NCI-H460 (cell line): Measurements from ENCODE around the gene ZNF799. TPM values are rescaled to one million over a fixed set of nuclear protein-coding genes. Genes with fewer than 3 reads are reported as not detected.
"Not testable (repeated sequence)": the region's sequence is repeated elsewhere in the genome, so short reads cannot be mapped to it uniquely, and the experiment has no call there.

ENCODE experiments used
- DNase-seq: peaks from one replicate; pipeline ENCODE4 v3.0.0-alpha.2; 2016; ENCODE audit warnings: low read depth; ENCODE audit errors: extremely low read depth
- polyA plus RNA-seq: library from polyadenylated mRNA; depleted of rRNA; stranded (reverse); fragments of >200 nt; gene quantifications from 2 replicates; pipeline ENCODE4 v1.2.3, GENCODE V29; 2014; cell fraction: nucleus; rRNA removed
- total RNA-seq: library from RNA; depleted of rRNA; stranded (reverse); fragments of >200 nt; shearing (Covaris generic); gene quantifications from 2 replicates; pipeline ENCODE4 v1.2.3, GENCODE V29; 2014; rRNA removed

Gene ZNF799
- total RNA-seq = 1.6 and 2.5 TPM in 2 replicates
- polyA plus RNA-seq = 2.3 and 2.5 TPM in 2 replicates

DNA sequence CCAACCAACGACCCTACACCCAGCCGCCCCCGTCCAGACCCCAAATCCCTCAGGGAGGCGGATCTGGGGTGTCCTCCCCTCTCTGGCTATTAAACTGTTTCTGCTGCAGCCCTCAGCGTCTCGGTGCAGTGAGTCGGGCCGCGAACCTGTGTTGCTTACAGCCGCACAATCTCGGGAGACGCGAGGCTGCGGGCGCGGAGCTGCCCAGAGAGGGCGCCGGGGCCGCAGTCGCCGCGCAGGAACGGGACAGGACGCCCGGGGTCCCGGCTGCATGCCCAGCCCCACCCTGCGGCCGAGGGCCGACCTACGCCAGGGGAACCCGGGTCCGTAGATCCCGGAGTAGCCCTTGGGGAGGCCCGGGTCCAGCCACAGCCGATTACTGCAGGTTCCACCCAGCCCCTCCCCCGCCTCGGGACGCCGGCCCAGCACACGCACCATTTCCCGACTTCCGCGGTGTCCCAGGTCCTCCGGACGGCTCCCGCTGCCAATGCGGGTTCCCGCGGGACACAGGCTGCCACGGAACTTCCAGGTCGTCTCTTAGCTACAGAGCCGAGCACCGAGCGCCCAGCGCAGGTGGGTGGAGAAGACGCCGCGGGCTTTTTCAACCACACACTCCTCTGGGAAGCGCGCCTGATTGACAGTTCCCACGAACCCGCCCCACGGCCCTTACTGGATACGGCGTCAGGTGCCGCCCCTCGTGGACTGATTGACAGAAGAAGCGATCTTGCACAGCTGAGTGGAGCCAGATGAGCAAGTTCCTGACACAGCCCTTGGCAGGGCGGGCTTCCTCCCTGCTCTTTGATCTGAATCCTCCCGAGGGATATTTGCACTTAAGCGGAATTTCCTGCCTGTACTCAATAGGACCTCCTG is at the start of gene ZNF799:
Gene ZNF799, minus strand, starts transcription at position 639 of the 870 bp plus-strand sequence. Its CDS starts 201 bp downstream, at position 438.
- DNase-seq = peak; percentile 87

DNA sequence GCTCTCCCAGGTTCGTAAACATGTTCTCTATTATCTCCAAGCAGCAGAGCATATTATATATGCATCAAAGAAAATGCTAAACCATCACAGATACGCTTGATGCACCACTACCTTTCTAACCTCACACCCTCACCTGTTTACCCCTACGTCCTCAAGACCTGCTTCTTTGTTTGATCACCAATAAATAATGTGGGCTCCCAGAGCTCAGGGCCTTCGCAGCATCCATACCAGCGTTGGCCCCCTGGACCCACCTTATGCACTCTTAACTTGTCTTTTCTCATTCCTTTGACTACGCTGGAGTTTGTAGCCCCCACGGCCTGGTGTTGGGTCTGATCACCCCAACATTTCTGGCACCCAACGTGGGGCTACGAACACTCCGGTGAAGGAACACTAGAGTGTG is 49.8 kb upstream of the ZNF799 start:
- DNase-seq = no peak

DNA sequence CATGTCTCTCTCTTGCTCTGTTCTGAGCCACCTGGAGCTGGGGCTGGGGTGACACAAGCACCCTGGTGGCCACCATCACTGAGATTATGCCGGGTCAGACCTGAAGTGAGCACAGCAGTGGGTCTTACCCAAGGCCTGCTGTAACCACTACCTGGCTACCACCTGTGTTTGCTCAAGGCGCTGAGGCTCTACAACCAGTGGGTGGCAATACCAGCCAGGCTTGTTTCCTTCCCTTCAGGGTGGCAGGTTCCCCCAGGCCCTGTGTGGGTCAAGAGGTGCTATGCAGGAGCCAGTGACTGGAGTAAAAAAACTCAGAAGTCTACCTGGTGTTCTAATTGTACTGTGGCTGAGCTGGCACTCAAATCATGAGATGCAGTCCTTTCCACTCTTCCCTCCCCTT is 47.7 kb upstream of the ZNF799 start:
- DNase-seq = no peak

DNA sequence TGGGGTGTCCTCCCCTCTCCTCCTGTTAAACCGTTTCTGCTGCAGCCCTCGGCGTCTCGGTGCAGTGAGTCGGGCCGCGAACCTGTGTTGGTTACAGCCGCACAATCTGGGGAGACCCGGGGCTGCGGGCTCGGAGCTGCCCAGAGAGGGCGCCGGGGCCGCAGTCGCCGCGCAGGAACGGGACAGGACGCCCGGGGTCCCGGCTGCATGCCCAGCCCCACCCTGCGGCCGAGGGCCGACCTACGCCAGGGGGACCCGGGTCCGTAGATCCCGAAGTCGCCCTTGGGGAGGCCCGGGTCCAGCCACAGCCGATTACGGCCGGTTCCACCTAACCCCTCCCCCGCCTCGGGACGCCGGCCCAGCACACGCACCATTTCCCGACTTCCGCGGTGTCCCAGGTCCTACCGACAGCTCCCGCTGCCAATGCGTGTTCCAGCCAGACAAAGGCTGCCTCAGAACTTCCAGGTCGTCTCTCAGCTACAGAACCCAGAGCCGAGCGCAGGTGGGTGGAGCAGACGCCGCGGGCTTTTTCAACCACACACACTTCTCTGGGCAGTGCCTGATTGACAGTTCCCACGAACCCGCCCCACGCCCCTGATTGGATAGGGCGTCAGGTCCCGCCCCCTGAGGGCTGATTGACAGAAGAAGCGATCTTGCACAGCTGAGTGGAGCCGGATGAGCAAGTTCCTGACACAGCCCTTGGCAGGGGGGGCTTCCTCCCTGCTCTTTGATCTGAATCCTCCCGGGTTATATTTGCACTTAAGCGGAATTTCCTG is 39.7 kb upstream of the ZNF799 start, which contains the start of gene ZNF443:
Gene ZNF443, minus strand, starts transcription at position 481 of the 776 bp plus-strand sequence. Its CDS starts 107 bp downstream, at position 374.
- peak; percentile 92 for DNase-seq

DNA sequence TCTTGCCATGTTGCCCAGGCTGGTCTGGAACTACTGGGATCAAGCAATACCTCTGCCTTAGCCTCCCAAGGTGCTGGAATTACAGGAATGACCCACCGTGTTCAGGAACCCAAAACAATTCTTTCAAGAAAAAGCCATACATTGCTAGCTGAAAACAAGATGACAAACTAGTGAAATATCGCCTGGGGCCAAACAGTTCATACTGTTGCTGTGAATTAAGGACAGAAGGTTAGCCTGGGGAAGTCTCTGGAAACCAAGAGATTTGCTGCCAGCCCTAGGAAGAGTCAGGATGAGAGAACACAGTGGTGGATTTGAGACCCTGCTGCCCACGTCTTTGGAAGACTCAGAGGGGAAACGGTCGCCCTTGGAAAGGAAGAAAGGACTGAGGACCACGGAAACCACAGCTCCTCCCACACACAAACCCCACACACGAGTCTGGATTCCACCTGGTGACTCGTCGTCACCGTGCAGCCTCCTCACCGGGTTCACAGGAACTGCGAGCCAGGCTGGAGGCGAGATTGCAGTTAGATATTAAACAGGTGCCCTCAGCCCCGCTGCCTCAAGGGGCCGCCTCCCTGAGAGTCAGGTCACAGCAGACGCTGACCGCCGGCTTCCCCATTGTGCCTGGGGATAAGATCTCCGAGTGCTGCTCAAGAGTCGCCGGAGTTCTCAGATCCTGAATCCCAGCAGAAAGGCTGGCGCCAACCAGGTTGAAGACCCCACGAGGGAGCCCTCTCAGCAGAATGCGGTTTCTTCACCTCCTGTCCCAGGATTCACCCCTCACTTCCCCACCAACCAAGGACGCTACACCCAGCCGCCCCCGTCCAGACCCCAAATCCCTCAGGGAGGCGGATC is 38.8 kb upstream of the ZNF799 start:
- not testable (repeated sequence) for DNase-seq

DNA sequence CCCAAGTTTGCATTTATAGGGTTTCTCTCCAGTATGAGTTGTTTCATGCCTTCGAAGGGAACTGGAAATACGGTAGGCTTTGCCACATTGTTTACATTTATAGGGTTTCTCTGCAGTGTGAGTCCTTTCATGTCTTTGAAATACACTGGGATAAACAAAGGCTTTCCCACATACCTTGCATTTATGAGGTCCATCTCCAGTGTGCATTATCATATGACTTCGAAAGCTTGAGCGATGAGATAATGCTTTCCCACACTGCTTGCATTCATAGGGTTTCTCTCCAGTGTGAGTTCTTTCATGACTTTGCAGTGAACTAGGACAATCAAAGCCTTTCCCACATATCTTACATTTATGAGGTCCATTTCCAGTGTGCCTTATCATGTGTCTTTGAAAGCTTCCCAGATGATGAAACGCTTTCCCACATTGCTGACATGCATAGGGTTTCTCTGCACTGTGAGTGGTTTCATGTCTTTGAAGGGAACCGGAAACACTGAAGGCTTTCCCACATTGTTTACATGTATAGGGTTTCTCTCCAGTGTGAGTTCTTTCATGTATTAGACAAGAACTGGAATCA is 29.7 kb upstream of the ZNF799 start:
- DNase-seq = not testable (repeated sequence)

DNA sequence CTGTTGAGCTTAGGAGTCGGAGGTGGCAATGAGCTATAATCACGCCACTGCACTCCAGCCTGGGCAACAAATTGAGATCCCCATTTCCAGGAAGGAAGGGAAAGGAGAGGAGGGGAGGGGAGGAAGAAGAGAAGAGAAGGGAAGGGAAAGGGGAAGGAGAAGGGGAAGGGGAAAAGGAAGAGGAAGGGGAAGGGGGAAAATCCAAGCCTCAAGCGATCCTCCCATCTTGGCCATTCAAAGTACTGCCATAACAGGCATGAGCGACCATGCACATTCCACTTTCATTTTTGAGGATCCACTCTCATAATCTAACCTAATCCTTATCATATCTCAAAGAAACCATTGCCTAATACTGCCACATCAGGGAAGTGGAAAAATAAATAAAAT is 24.8 kb upstream of the ZNF799 start:
- no peak for DNase-seq

DNA sequence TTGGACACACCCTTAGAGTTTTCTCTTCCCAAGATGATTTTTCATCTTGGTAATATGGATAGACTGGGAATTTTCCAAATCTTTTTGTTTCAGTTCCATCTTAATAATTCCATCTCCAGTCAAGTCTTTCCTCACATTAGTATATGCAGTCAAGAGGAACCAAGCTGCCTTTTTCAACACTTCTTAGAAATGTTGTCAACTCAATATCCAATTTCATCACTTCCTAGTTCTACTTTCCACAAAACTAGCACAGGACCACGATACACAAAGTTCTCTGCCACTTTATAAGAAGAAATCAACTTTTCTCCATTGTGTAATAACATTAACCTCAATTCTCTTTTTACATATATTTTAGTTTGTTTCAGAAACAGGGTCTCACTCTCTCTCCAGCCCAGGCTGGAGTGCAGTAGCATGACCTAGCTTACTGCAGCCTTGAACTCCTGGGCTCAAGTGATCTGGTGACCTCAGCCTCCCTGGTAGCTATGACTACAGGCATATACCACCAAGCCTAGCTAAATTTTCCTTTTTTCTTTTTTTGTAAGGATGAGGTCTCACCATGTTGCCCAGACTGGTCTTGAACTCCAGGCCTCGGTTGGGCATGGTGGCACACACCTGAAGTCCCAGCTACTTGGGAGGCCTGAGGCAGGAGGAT is 24.3 kb upstream of the ZNF799 start:
- no peak for DNase-seq

DNA sequence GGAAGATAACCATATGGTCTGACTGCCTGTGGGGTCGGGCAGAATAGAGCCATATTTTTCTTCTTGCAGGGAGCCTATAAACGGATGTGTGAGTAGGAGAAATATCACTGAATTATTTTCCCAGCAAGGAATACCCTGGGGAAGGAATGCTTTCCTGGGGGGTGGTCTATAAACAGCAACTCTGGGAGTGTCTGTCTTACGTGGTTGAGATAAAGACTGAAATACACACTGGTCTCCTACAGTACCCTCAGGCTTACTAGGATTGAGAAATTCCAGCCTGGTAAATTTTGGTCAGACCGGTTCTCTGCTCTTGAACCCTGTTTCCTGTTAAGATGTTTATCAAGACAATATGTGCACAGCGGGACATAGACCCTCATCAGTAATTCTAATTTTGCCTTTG is 16.2 kb upstream of the ZNF799 start:
- not testable (repeated sequence) for DNase-seq

DNA sequence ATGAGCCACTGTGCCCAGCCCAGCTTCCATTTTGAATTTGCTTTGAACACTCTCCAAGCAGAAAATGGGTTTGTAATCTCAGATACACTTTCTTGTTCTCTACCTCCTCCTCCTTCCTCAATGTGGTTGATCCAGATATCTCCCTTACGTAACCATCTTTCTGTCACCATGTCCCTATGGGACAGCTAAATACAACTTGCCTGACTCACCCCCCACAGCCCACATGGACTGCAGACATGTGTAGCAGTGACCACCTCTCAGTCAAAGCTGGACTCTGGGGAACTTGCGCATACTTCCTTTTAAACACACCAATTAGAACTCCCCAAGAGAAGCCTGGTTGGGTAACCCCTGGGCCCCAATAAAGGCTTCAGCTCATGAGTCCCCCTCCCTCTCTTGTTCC is 10.8 kb upstream of the ZNF799 start:
- no peak for DNase-seq

DNA sequence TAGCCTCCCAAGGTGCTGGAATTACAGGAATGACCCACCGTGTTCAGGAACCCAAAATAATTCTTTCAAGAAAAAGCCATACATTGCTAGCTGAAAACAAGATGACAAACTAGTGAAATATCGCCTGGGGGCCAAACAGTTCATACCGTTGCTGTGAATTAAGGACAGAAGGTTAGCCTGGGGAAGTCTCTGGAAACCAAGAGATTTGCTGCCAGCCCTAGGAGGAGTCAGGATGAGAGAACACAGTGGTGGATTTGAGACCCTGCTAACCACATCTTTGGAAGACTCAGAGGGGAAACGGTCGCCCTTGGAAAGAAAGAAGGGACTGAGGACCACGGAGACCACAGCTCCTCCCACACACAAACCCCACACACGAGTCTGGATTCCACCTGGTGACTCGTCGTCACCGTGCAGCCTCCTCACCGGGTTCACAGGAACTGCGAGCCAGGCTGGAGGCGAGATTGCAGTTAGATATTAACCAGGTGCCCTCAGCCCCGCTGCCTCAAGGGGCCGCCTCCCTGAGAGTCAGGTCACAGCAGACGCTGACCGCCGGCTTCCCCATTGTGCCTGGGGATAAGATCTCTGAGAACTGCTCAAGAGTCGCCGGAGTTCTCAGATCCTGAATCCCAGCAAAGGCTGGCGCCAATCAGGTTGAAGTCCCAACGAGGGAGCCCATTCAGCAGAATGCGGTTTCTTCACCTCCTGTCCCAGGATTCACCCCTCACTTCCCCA is 1.0 kb downstream of the ZNF799 start:
- not testable (repeated sequence) for DNase-seq

DNA sequence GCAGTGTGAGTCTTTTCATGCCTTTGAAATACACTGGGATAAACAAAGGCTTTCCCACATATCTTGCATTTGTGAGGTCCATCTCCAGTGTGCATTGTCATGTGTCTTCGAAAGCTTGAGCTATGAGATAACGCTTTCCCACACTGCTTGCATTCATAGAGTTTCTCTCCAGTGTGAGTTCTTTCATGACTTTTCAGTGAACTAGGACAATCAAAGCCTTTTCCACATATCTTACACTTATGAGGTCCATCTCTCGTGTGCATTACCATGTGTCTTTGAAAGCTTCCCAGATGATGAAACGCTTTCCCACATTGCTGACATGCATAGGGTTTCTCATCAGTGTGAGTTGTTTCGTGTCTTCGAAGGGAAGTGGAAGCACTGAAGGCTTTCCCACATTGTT is 9.9 kb downstream of the ZNF799 start:
- DNase-seq = not testable (repeated sequence)

DNA sequence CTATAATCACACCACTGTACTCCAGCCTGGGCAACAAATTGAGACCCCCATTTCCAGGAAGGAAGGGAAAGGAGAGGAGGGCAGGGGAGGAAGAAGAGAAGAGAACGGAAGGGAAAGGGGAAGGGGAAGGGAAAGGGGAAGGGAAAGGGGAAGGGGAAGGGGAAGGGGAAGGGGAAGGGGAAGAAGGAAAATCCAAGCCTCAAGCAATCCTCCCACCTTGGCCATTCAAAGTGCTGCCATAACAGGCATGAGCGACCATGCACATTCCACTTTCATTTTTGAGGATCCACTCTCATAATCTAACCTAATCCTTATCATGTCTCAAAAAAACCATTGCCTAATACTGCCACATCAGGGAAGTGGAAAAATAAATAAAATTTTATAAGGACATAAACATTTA is 14.7 kb downstream of the ZNF799 start:
- DNase-seq = not testable (repeated sequence)

DNA sequence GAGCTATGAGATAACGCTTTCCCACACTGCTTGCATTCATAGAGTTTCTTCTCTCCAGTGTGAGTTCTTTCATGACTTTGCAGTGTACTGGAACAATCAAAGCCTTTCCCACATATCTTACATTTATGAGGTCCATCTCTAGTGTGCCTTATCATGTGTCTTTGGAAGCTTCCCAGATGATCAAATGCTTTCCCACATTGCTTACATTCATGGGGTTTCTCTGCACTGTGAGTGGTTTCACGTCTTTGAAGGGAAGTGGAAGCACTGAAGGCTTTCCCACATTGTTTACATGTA is 20.7 kb downstream of the ZNF799 start:
- DNase-seq = no peak

DNA sequence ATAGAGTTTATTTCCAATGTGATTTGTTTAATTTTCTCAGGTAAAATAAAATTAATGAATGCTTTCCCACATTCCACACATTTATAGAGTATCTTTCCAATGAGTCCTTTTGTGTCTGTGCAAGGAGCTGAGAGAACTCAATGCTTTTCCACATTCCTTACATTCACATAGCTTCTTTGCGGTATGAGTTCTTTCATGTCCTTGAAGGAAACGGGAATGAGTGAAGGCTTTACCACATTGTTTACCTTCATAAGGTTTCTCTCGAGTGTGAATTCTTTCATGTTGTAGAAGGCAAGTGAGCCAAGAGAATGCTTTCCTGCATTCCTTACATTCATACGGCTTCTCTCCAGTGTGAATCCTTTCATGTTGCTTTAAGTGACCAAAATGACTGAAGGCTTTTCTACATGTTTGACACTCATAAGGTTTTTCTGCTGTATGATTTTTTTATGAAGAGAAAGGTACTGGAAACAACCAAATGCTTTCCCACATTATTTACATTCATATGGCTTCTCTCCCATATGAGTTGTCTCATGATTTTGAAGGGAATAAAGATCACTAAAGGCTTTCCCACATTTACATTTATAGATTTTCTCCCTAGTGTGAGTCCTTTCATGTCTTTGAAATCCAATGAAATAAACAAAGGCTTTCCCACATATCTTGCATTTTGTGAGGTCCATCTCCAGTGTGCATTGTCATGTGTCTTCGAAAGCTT is 21.2 kb downstream of the ZNF799 start:
- DNase-seq = no peak

DNA sequence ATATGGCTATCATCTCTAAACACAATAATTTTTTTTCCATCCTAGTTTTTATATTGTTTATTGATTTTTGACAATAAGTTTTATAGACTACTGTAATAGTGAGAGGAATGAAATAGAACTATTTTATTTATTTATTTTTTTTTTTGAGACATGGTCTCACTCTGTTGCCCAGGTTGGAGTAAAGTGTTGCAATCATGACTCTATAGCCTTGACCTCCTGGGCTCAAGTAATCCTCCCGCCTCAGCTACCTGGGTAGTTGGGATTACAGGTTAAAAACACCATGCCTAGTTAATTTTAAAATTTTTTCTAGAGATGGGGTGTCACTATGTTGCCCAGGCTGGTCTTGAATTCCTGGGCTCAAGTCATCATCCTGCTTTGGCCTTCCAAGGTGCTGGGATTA is 27.0 kb downstream of the ZNF799 start:
- no peak for DNase-seq

DNA sequence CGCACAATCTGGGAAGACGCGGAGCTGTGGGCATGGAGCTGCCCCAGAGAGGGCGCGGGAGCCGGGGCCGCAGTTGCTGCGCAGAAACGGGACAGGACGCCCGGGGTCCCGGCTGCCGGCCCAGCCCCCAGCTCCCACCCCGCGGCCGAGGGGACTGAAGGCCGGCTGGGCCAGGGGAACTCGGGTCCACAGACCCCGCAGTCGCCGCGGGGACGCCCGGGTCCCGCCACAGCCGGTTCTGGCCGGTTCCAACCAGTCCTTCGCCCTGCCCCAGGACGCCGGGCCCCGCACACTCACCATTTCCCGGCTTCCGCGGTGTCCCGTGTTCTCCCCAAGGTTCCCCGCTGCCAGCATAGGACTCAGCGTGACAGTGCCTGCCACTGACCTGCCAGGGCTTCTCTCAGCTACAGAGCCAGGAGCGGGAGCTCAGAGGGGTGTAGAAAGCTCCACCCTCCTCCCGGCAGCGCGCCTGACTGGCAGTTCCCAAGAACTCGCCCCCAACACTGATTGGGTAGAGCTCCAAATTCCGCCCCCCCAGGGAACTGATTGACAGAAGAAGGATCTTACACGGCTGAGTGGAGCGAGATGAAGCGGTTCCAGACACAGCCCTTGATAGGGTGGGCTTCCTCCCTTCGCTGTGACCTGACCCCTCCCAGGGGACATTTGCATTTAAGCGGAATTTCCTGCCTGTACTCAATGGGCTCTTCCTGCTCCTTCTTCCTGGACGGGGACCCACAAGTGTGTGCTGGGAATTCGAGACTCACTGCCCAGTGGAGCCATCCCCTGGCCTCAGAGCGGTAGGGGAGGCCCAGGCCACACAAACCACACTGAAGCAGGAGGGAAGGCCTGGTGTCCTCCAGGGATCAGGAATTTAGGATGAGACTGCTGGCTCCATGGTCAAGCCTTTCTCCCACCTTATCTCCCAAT is 35.6 kb downstream of the ZNF799 start, which contains the start of gene ZNF442:
Gene ZNF442, minus strand, starts transcription at position 448 of the 927 bp plus-strand sequence. CDS start 2,052 bp downstream, outside the sequence.
- no peak for DNase-seq
